ENCODE results near the gene CBLC.

The CBLC gene, protein sequence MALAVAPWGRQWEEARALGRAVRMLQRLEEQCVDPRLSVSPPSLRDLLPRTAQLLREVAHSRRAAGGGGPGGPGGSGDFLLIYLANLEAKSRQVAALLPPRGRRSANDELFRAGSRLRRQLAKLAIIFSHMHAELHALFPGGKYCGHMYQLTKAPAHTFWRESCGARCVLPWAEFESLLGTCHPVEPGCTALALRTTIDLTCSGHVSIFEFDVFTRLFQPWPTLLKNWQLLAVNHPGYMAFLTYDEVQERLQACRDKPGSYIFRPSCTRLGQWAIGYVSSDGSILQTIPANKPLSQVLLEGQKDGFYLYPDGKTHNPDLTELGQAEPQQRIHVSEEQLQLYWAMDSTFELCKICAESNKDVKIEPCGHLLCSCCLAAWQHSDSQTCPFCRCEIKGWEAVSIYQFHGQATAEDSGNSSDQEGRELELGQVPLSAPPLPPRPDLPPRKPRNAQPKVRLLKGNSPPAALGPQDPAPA

DNA sequence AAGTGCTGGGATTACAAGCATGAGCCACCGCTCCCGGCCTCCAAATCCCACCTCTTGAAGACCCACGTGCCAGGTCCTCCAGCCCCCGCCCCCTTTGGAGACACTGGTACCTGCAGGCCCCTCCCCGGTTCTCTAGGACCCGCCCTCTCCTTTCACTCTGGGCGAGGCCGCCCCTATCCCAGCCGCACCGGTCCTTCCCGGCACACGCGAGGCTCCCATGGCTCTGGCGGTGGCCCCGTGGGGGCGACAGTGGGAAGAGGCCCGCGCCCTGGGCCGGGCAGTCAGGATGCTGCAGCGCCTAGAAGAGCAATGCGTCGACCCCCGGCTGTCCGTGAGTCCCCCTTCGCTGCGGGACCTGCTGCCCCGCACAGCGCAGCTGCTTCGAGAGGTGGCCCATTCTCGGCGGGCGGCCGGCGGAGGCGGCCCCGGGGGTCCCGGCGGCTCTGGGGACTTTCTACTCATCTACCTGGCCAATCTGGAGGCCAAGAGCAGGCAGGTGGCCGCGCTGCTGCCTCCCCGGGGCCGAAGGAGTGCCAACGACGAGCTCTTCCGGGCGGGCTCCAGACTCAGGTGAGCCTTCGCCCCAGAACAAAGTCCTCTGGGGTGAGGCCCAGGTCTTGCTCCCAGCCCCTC is at the start of gene CBLC:
Gene CBLC (plus strand): TSS at position 176 of the 633 bp plus-strand sequence. CDS start 42 bp downstream, at position 218.
- DNase-seq, result no peak

DNA sequence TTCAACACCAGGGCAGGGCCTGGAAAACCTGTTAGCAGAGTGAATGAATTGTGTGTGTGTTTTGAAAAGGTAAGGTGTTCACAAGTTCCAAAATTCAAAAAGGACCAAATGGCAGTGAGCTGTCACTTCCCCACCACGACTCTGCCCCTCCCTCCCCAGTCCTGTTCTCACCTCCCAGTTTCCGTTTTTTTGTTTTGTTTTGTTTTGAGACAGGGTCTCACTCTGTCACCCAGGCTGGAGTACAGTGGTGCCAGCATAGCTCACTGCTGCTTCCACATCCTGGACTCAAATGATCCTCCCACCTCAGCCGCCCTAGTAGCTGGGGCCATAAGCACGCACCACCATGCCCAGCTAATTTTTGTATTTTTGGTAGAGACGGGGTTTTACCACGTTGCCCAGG is 49.5 kb upstream of the CBLC start:
- no peak for DNase-seq

DNA sequence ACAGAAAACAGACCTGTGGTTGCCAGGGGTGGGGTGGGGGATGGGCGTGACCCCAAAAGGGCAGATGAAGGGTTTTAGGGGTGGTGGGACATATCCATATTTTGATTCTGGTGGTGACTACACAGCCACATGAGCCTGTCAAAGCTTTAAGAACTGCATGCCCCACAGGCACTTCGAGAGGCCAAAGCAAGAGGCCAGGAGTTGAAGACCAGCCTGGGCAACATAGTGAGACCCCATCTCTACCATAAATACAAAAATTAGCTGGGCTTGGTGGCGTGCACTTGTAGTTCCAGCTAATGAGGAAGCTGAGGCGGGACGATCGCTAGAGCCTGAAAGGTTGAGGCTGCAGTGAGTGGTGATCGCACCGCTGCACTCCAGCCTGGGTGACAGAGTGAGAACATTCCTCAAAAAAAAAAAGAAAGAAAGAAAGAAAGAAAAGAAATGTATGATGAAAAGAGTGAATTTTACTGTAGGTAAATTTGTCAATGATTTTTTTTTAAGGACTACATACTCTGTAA is 48.1 kb upstream of the CBLC start:
- no peak for DNase-seq

DNA sequence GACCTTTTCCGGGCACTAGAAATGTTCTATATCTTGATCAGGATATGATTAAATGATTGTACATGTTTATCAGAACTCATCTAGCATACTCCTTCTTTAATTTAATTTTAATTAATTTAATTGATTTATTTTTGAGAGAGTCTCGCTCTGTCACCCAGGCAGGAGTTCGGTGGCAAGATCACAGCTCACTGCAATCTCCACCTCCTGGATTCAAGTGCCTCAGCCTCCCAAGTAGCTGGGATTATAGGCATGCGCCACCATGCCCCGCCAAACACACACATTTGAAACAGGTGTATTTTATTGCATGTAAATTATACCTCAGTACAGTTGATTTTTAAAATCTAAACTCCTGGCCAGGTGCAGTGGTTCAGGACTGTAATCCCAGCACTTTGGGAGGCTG is 46.6 kb upstream of the CBLC start:
- DNase-seq, result no peak

DNA sequence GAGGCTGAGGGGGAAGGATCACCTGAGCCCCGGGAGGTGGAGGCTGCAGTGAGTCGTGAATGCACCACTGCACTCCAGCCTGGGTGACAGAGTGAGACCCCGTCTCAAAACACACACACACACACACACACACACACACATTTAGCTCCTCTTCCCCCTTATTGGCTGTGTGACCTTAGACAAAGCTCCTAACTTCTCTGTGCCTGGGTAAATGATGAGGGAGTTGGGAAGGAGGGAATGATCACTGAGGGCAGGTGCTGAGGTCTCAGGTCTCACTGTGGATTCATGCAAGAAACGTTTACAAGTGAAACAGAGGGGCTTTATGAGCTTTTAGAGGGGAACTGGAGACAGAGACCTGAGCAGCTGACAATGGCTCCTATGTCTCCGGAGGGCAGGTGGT is 46.1 kb upstream of the CBLC start:
- DNase-seq, result no peak

DNA sequence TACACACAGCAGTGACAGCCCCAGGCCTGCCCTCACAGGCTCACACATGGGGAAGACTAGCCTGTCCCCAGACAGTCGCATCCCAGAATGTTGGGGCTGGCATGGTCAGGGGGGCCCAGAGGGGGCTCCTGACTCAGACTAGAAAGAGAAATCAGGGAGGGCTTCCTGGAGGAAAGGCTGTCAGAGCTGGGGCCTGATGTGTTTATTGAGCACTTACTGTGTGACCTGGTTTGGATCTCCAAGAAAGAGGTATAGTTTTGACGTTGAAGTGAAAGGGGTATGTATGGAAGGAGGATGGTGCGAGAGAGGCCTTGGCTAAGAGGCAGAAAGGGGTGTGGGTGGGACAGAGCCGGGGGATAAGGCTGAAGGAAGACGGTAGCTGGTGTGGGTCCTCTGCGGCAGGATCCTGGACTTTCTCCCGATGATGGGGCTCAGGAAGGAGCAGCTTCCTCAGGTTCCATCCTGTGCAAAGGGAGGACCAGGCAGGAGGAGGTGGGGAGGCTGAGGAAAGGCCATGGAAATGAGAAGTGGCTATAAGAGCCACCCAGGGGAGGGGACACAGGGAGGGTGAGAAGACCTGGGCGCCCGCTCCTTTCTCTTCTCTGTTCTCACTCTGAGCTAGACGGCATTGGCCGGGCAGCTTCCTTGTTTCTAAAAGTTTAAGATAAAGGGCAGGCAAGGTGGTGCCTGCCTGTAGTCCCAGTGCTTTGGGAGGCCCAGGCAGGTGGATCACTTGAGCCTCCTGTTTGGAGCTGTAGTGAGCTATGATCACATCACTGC is 45.3 kb upstream of the CBLC start:
- no peak for DNase-seq

DNA sequence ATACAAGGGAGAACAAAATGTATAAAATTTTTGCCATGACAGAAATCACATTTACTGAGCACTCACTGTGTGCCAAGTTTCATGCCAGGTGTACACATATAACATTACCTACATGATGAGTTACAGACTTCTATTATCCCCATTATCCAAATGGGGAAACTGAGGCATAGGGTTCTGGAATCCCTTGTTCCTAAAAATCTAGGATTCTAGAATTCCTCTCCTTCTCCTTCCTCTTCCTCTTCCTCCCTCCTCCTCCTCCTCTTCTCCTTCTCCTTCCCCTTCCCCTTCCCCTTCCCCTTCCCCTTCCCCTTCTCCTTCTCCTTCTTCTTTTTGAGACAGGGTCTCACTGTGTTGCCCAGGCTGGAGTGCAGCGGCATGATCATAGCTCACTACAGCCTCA is 43.3 kb upstream of the CBLC start:
- no peak for DNase-seq

DNA sequence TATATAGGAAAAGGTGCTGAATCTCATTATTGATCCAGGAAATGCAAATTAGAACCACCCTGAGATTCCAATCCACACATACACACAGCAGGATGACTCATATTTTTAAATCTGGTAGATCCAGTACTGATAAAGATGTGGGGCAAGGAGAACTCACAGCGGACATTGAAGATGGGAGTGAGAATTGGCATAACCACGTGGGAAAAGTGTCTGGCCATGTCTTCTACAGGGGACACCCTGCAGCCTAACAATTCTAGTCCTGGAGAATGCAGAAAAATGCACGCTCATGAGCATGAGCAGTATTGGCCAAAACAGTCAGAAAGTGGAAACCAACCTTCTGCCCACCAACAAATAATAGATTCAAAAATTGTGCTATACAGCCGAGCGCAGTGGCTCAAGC is 42.7 kb upstream of the CBLC start:
- DNase-seq, result no peak

DNA sequence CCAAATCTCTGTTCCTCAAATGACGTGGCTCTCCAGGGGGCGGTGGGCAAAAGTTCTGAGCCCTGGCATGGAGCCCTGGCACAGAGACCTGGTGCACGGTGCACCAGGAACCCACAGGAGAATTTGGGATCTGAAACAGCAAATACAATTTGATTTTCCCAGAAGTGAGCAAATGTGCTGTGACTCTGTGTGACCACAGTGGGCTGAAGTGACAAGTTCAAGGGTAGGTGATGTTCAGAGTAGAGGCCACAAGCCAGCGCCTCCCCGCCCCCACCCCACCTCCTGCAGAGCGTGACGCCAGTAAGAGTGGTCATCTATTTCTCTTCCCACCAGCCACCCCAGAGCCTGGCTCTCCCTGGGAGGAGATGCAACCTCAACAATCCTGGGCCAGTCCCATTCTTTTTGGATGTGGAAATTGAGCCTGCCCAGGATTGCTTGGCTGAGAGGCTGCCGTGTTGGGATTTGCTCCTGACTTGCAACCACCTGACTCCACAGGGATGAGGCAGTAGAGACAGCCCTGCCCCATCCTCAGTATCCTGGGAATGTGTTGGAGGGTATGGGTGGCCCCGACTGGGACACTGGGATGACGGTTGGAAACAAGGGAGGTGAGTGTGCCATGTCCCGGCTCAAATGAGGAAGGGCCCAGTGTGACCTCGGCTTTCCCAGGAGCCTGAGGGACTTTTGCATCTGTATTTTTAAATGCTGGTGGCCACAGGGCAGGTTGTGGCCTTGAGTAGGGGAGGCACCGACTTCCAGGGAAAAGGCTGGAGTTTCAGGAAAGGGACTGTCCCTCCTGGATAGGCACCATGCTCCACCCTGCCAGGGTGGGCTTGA is 40.2 kb upstream of the CBLC start:
- DNase-seq, result no peak

DNA sequence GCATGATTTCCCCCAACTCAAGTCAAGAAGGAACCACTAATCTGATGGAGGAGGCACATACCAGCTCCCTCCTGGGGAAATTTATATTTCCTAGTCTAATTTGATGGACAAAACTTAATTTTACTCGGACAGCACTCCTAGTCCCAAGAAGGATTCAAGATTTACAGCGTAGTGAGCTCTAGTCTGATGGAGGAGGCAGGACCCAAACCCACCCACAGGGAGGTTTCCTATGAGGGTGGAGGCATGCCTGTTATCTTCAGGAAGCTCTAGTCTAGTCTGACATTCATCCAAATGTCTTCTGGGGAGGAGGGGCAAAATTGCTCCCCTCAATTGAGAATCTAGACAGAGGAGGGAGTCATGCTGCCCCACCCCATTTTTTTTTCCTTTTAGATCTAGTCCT is 39.6 kb upstream of the CBLC start:
- no peak for DNase-seq

DNA sequence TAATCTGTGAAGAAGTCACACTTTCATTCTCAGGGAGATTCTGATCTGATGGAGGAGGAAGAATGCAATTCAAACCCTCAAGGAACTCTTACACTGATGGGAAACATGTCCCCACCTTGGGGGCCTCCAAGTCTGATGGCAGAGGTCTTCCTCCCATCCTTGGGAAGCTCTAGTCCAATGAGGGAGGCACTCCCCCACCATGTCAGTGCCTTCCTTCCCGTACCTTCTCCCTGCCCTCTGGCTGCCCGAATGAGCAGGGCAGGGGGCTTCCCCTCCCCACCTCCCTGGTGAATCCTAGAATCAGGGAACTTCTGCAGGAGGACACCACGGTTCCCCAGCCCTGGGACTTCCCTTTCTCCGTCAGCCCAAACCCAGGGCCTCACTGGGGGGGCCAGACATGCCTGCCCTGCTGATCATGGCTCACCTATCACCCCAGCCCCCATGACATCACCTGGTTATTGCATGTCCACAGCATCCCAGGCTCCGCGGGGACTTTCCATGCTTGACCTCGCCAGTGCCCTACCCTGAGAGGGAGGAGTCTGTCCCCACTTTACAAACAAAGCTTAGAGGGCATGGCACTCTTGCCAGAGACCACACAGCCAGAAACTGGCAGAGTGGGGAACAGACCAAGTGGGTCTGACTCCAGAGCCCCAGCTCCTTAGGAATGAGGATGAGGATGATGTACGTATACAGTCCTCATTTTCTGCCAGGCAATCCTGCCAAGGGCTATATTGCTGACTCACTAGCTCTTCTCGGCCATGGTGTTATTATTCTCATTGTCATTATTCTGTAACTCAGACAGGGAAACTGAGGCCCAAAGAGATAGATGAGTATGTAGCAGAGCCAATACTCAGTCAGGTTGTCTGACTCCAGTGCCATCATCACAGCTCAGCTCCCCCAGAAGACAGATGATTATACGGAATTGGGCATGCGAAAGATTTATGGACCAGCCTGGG is 38.8 kb upstream of the CBLC start:
- no peak for DNase-seq

DNA sequence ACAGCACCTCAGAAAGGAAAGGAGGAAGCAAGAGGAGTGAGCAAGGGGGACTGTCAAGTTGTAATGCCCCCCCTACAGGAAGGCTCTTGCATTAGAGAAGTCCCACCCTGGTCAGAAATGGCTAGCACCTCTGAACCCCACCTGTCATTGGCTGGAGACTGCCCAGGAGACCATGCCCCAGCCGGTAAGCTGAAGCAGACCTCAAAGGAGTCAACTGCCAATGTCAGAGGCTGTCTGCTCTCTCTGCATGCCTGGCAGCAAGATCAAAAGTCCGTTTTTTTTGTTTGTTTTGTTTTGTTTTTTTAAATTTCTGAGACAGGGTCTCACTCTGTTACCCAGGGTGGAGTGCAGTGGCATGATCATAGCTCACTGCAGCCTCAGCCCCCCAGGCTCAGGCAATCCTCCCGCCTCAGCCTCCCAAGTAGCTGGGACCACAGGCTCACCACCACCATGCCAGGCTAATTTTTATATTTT is 37.3 kb upstream of the CBLC start:
- no peak for DNase-seq

DNA sequence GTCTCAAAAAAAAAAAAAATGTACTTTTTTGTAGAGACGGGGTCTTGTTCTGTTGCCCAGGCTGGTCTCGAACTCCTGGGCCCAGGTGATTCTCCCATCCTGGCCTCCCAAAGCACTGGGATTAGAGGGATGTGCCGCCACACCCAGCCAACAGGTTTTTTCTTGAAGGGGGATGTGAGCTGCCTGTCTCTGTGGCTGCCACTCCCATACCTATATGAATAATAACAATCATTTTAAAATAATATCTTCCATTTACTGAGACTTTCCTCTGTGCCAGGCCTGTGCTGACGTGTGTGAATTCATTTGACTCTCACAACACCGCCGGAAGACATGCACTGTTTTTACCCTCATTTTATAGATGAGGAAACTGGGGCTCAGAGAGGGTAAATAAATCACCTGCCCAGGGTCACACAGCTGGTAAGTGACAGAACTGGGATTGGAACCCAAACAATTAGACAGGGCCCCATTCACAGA is 36.4 kb upstream of the CBLC start:
- no peak for DNase-seq

DNA sequence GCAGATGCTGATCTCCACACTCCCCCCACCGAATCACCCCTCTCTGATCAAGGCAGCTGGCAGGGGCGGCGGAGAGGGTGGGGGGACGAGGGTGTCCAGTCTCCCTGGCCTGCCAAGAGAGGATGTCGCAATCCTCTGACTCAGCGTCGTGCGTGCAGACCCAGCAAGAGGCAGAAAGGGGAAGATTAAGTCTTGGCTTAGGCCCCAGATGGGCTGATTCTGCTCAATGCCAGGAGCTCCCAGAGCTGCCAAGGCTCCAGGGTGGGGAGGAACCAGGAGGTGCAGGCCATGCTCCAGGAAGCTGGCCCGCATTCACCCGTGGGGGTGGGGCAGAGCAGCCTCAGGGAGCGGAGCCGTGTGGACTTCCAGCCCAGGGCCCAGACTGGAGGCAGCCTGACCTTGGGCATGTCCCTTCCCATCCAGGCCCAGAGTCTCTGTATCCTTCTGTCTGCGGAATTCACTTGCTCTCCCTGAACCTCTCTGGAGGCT is 35.8 kb upstream of the CBLC start:
- DNase-seq, result peak; percentile 82

DNA sequence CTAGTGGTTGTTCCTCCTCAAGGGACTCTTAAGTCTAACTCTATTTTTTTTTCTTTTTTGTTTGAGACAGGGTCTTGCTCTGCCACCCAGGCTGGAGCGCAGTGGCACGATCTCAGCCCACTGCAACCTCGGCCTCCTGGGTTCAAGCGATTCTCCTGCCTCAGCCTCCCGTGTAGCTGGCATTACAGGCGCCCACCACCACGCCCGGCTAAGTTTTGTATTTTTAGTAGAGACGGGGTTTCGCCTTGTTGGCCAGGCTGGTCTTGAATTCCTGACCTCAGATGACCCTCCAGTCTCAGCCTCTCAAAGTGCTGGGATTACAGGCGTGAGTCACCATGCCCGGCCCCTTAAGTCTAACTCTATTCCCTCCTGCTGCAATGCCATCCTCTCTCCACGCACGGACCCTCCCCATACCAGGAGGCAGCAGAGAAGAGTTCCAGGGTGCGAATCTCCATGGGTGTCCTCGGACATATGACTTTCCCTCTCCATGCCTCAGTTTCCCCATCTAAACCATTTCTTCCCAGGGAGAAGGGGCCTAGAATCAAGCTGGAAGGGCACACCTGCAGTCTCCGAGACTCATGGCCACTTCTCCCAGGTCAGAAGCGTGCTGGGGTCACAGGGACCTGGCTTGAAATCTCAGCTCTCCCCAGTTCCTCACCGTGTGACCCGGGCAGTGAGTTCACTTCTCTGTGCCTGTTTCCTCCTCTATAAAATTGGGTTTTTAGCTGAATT is 35.2 kb upstream of the CBLC start:
- no peak for DNase-seq

DNA sequence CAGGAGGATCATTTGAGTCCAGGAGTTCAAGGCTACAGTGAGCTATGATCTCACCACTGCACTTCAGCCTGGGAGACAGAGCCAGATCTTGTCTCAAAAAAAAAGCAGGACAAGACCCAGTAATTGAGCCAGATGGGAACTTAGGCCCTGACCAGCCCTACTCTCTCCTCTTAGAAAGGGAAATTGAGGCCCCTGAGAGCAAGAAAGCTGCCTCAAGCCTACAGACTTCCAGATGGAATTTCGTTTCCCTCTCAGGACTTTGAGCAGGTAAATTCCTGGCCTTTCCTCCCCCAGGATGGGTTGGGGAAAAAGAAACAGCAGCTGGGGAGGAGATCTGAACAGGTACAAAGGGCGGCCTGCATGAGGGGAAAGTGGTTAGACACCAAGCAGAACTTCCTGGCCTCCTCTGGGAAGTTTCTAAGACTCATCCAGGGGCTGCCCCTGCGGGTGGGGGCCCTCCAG is 32.8 kb upstream of the CBLC start:
- DNase-seq, result no peak

DNA sequence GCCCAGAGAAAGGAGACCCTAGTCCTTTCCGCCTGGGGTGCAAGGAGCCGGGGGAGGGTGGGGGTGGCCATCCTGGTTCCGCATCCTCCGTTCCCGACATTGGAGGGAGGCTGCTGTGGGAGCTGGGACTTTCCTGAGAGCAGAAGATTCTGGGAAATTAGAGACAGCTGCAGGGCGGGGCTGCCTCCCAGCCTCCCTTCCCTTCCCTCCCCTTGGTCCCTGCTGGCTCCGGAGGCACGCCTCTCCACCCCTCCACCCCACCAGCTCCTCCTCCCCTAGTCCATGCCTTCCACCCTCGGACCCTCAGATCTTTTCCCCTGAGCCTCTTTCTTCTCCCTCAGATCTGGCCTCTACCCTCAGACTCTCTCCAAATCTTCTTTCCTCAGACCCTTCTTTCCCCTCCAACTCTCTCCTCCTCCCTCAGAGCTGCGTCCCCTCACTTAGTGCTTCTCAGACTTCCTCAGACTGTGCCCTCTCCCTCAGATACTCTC is 32.3 kb upstream of the CBLC start:
- DNase-seq, result no peak

DNA sequence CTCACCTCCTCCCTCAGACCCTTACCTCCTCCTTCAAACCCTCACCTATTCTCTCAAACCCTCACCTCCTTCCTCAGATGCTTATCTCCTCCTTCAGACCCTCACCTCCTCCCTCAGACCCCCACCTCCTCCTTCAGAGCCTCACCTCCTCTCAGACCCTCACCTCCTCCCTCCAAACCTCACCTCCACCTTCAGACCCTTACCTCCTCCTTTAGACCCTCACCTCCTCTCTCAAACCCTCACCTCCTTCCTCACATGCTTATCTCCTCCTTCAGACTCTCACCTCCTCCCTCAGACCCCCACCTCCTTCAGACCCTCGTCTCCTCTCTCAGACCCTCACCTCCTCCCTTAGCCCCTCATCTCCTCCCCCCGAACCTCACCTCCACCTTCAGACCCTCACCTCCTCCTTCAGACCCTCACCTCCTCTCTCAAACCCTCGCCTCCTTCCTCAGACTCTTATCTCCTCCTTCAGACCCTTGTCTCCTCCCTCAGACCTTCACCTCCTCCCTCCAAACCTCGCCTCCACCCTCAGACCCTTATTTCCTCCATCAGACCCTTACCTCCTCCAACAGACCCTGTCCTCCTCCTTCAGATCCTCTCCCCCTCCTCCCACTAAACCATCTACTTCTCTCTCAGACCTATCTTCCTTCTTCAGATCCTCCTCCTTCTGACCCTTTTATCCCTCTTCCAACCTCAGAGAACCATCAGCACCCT is 31.6 kb upstream of the CBLC start:
- no peak for DNase-seq

DNA sequence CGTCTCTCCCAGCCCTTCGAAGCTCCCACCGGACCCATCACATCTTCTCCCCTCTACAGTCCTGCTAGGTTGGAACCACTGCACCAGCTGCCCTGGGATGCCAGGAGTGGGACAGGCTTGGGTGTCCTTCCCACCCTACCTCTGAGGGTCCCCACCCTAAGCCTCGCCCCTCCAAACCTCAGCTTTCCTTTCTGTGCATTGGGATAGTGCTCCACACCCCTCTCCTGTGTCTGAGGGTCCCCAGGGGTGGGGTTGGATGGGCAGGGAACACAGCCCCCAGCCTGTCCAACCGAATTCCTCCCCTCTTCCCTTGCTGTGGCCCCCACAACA is 31.1 kb upstream of the CBLC start:
- no peak for DNase-seq

All from NCI-H1694 (cell line).